Activated CD8-positive, alpha-beta T cell treated with anti-CD3 and anti-CD28 coated beads for 36 hours (primary cell): Measurements from ENCODE around the gene NIT2. TPM values are rescaled to one million over a fixed set of nuclear protein-coding genes. Genes with fewer than 3 reads are reported as not detected.

Experiments used
- ATAC-seq: fragments of 200-7000 bp; cut with Tn5 transposase; one replicate; pipeline ENCODE4 v1.10.0; 2021; ENCODE audit warnings: mild to moderate bottlenecking, moderate library complexity
- CTCF ChIA-PET: fragments of 350-600 bp; sonication (Branson Sonifier 250); formaldehyde crosslinking; loops from one replicate; lab custom pipeline; 2021; ENCODE audit warnings: antibody characterized with exemption; lab: Charles Lee
- POLR2A ChIA-PET: fragments of 350-600 bp; sonication (Branson Sonifier 250); formaldehyde crosslinking; loops from one replicate; lab custom pipeline; 2021; ENCODE audit warnings: antibody characterized with exemption; lab: Charles Lee
- DNase-seq: peaks from one replicate; pipeline ENCODE4 v3.0.0-alpha.2; 2020
- H3K27ac Mint-ChIP-seq: one replicate; pipeline ENCODE4 v1.8.0; 2021; ENCODE audit warnings: mild to moderate bottlenecking, mixed read lengths
- H3K27me3 Mint-ChIP-seq: one replicate; pipeline ENCODE4 v1.8.0; 2021; ENCODE audit warnings: mixed read lengths
- H3K36me3 Mint-ChIP-seq: one replicate; pipeline ENCODE4 v1.8.0; 2021; ENCODE audit warnings: low read depth, mixed read lengths
- H3K4me1 Mint-ChIP-seq: one replicate; pipeline ENCODE4 v1.8.0; 2021; ENCODE audit warnings: low read depth, mixed read lengths
- H3K4me3 Mint-ChIP-seq: one replicate; pipeline ENCODE4 v1.8.0; 2021; ENCODE audit warnings: mild to moderate bottlenecking, moderate library complexity, mixed read lengths
- H3K9me3 Mint-ChIP-seq: one replicate; pipeline ENCODE4 v1.8.0; 2021; ENCODE audit warnings: mixed read lengths
- CTCF ChIP-seq: fragments of 200-600 bp; IDR thresholded peaks from one replicate; pipeline ENCODE4 v1.8.0; 2022; ENCODE audit warnings: antibody characterized with exemption, mild to moderate bottlenecking
- intact Hi-C: fragments of 100-400 bp; cut with micrococcal nuclease; formaldehyde crosslinking; loops from one replicate; pipeline ENCODE4 v1.10.0; 2022
- total RNA-seq, 2 experiments: library from RNA; stranded (reverse); gene quantifications; one replicate each; pipeline ENCODE4 v1.2.3, GENCODE V29; 2021

The NIT2 gene
- total RNA-seq, 2 experiments from 2014 or later, result 64.2 TPM

- H3K27ac Mint-ChIP-seq, result no peak overlapping the region
- H3K4me3 Mint-ChIP-seq, result no peak overlapping the region
- H3K36me3 Mint-ChIP-seq, result peaks cover 8% of the 10 kb centered on the region
- no peaks in the 10 kb centered on the region for H3K9me3 Mint-ChIP-seq
- CTCF ChIA-PET, result interaction anchor here (0.9 kb wide), 1 partner anchor 23 kb away, joined by 3 read pairs; no protein-coding TSS in a partner anchor
- ATAC-seq, result no peak
- no peak for DNase-seq
- no peaks in the 10 kb centered on the region for H3K27me3 Mint-ChIP-seq
- no peak for TF ChIP-seq CTCF
- no peaks in the 10 kb centered on the region for H3K4me1 Mint-ChIP-seq
- POLR2A ChIA-PET, result no interaction called here
- intact Hi-C loops, result no loop called here
Measured at GRCh38 chr3:100297784-100298183, 36.8 kb upstream of the NIT2 start.

- Mint-ChIP-seq H3K27me3 (no peaks in the 10 kb centered on the region), H3K36me3 (peaks cover 9% of the 10 kb centered on the region), H3K4me1 (no peaks in the 10 kb centered on the region), H3K27ac (no peak overlapping the region), H3K9me3 (no peaks in the 10 kb centered on the region), H3K4me3 (no peak overlapping the region)
- DNase-seq (no peak), ATAC-seq (no peak)
- TF ChIP-seq CTCF, result no peak
- POLR2A ChIA-PET, result no interaction called here
- CTCF ChIA-PET, result no interaction called here
- intact Hi-C loops, result no loop called here
Measured at GRCh38 chr3:100299016-100299415, 35.5 kb upstream of the NIT2 start.

- H3K36me3 Mint-ChIP-seq, result peaks cover 6% of the 10 kb centered on the region
- H3K4me3 Mint-ChIP-seq, result no peak overlapping the region
- intact Hi-C loops, result no loop called here
- ATAC-seq, result no peak
- no peak overlapping the region for H3K27ac Mint-ChIP-seq
- no peaks in the 10 kb centered on the region for H3K4me1 Mint-ChIP-seq
- H3K9me3 Mint-ChIP-seq, result no peaks in the 10 kb centered on the region
- ChIA-PET CTCF (interaction anchor here (1.5 kb wide), 1 partner anchor 10 kb away, joined by 3 read pairs; no protein-coding TSS in a partner anchor), POLR2A (no interaction called here)
- no peak for TF ChIP-seq CTCF
- no peak for DNase-seq
- no peaks in the 10 kb centered on the region for H3K27me3 Mint-ChIP-seq
Measured at GRCh38 chr3:100306695-100307094, 27.9 kb upstream of the NIT2 start.

GRCh38 chr3:100310355-100310965 is 24.1 kb upstream of the NIT2 start:
- POLR2A ChIA-PET, result no interaction called here
- intact Hi-C loops, result no loop called here

More at GRCh38 chr3:100310355-100310965, 24.1 kb upstream of the NIT2 start:
- Mint-ChIP-seq H3K4me3 (no peak overlapping the region), H3K27me3 (no peaks in the 10 kb centered on the region), H3K36me3 (peaks cover 5% of the 10 kb centered on the region), H3K27ac (no peak overlapping the region), H3K4me1 (no peaks in the 10 kb centered on the region), H3K9me3 (no peaks in the 10 kb centered on the region)
- ATAC-seq, result no peak
- DNase-seq, result no peak
- CTCF ChIA-PET, result no interaction called here
- no peak for TF ChIP-seq CTCF
